Left kidney (tissue), 2 donors: ENCODE data around the gene COG1. TPM values are rescaled to one million over a fixed set of nuclear protein-coding genes. Genes with fewer than 3 reads are reported as not detected.

Experiments used
- DNase-seq: peaks from one replicate; pipeline ENCODE4 v3.0.0-alpha.2; 2013
- polyA plus RNA-seq: library from polyadenylated mRNA; unstranded; fragments of 120-200 nt; gene quantifications from one replicate; pipeline ENCODE4 v1.2.1, GENCODE V29; 2013; ENCODE audit not compliant: insufficient read length

The COG1 gene
- polyA plus RNA-seq, 1 donor = 61.4 TPM

DNA sequence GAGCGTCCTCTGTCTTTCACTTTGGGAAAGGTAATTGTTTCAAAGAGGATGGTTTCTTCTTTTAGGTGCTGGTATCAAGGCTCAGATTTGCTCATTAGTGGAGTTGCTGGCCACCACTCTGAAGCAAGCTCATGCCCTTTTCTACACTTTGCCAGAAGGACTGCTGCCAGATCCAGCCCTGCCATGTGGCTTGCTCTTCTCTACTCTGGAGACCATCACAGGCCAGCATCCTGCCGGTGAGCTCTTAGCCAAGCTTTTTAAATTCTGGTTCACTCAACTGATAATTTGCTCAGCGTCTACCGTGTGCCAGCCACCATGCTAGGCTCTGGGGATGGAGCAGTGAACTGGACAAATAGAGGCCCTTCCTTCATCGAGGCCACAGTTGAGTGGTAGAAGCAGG, 4.3 kb downstream of the COG1 start:
- no peak for DNase-seq

DNA sequence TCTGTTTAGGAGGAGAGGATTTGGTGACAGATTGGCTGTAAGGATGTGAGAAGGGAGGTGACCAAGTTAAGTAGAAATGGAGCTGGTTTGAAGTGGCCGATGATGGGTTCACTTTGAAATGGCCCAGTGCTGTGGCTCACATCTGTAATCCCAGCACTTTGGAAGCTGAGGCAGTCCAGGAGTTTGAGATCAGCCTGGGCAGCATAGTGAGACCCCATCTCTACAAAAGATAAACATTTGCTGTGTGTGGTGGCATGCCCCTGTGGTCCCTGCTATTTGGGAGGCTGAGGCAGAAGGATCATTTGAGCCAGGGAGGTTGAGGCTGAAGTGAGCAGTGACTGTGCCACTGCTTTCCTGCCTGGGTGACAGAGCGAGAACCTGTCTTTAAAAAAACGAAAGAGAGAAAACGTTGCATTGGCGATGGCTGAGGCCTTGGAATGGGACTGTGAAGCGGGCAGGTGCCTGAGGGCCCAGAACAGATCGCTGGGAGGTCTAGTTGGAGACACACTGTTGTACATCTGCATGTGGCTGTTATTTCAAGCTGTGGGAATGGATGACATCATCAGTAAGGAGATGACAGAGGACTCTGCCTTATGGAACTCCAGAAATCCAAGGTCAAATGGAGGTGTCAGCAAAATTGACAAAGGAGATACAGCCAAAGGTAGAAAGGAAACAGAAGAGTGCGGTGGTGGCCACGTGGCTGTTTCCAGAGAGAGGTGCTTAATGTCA, 5.5 kb downstream of the COG1 start:
- no peak for DNase-seq

DNA sequence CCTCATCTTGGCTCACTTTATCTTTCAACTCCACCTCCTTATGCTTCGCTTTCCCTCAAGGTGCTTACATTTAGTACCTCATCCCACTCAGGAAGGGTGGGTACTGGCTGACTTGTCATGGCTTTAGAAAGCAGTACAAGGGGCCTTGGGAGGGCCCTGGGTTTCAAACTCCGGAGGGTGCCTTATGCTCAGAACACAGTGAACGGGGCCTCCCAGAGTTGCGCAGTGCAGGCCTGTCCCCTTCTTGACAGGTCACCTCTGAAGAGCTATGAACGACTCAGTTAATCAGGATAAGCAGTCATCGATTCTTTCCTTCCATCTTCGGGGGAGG, 6.0 kb downstream of the COG1 start:
- no peak for DNase-seq

DNA sequence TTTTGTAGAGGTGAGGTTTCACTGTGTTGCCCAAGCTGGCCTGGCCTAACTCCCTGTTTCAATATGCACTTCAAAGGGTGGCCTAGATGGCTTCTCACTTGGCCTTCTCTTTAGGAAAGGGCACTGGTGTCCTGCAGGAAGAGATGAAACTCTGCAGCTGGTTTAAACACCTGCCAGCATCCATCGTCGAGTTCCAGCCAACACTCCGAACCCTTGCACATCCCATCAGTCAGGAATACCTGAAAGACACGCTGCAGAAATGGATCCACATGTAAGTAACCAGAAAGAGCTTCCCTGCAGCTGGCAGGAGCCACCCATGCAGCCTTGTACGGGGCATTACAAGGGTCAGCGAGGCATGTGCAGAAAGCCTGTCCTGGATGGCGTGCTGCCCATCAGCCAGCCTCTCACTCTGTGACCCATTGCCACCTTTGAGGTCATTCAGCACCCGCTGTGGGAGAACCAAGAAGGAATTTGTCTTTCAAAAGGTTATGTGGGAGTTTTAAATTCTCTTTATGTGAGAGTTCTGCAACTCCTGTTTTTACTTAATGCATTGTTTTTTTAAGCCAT, 7.0 kb downstream of the COG1 start:
- DNase-seq = no peak

DNA sequence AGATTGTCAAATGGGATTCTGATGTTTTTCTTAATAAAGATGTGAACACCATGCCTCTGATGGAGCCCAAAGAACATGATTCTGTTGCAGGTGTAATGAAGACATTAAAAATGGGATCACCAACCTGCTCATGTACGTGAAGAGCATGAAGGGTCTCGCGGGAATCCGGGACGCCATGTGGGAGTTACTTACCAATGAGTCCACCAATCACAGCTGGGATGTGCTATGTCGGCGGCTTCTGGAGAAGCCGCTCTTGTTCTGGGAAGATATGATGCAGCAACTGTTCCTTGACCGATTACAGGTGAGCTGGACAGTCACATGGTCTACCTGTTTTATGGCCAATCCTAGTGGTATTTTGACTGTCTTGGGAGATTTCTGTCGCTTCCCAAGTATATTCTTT, 7.6 kb downstream of the COG1 start:
- no peak for DNase-seq

DNA sequence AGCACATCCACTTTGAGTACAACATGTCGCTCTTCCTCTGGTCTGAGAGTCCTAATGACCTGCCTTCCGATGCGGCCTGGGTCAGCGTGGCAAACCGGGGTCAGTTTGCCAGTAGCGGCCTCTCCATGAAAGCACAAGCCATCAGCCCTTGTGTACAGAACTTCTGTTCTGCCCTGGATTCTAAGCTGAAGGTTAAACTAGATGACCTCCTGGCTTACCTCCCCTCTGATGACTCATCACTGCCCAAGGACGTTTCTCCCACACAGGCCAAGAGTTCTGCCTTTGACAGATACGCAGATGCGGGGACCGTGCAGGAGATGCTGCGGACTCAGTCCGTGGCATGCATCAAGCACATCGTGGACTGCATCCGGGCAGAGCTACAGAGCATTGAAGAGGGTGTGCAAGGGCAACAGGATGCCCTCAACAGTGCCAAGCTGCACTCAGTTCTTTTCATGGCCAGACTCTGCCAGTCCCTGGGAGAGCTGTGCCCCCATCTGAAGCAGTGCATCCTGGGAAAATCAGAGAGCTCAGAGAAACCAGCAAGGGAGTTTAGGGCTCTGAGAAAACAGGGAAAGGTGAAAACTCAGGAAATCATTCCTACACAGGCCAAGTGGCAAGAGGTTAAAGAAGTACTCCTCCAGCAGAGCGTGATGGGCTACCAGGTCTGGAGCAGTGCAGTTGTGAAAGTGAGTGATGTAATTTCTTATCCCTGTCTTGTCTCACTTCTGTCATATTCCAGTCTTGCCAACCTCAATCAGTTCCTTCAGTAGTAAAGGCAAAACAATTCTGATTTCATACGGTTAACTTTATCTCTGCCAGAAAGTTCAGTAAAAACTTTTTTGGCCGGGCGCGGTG, 8.6 kb downstream of the COG1 start:
- DNase-seq = no peak

DNA sequence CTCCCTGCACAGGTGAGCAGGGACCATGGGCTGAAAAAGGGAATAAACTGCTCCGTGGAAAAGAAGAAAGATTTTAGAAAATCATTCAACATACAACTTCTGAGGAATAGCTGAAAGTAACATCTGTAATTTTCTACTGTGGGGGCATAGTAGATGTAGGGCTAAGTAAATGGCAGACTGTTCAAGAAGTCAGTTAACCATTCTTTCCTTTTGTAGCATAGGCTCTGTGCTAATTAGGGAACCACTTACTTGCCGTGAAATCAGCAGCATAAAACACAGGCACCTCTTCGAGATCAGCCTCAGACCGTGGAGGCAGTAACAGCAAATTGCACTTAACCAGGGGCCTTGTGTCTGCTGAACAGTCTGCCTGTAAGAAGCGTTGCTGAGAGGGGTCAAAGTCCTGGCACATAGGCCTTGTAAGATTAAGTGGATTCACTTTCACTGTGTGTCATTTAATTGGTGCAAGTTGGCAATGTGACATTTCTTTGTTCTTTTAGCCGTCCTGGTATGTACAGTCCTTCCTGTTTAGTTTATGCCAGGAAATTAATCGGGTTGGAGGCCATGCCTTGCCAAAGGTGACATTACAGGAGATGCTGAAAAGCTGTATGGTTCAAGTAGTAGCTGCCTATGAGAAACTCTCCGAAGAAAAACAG, 10.4 kb downstream of the COG1 start:
- no peak for DNase-seq

DNA sequence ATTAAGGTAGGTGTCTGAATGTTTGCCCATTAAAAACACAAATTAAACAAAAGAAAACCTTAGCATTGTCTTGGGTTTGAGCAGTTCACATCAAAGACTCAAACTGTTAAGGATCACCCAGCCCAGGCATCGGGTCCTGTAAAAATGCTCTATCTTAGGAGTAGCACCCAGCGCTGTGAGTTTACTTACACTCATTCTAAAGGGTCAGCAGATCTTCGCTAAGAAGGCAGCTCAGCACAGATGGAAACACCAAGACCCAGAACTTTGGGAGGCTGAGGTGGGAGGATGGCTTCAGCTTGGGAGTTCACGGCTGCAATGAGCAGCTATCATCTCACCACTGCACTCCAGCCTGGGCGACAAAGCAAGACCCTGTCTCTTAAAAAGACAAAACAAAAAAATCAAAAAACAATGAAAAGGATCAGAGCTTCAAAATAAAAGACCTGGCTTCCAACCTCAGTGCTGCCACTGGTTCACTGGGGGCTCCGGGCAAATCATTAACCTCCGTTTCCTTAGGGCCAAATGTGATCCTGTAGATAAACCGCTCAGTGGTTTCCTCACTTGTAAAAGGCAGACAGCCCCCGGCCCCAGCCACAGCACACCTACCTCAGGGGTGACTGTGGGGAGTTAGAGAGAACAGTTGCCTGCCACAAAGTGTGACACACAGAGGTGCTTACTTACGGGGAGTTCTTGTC, 11.1 kb downstream of the COG1 start:
- no peak for DNase-seq

DNA sequence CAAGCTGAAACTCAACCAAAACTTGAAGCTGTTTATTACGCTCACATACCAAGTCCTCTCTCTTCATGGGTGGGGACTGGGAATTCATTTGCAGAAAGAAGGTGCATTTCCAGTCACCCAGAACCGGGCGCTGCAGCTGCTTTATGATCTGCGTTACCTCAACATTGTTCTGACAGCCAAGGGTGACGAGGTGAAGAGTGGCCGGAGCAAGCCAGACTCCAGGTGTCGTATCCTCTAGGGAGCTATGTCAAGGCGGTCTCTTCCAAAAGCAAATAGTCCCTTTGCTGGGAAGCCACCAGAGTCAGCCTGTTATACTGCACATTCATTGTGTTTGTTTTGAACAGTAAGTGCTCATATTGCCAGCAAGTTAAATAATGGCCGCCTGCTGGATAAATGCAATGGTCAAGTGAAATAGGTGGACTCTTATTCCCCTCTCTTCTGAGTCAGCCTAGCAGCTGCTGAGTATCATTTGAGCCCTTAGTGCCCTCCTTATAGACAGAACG, 12.7 kb downstream of the COG1 start:
- DNase-seq = no peak

DNA sequence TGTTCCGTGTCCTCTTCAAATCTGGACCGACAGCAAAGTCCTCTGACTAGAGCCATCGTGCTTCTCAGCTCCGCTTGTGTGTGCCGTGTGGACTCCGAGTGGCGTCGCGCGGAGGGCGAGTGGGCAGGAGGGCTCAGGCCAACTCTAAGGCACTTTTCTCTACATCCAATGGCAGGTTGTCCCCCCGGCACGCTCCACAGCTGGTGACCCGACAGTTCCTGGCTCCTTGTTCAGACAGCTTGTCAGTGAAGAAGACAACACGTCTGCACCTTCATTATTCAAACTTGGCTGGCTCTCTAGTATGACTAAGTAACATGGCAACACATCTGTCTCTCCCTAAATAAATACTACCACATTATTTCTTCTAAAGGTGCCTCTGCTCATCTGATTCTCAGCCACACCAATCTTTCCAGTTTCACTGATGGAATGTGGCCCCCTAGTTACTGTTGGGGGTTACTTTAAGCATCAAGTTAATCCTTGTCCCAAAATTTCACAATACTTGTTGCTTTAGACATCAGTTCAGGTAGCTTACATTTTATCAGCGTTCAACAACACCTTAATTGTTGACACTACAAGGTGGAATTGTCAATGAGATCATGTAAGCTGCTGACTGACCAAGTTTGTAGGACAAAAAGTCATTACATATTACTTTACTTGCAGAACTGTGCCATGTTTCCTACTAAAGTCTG, 15.4 kb downstream of the COG1 start:
- no peak for DNase-seq

DNA sequence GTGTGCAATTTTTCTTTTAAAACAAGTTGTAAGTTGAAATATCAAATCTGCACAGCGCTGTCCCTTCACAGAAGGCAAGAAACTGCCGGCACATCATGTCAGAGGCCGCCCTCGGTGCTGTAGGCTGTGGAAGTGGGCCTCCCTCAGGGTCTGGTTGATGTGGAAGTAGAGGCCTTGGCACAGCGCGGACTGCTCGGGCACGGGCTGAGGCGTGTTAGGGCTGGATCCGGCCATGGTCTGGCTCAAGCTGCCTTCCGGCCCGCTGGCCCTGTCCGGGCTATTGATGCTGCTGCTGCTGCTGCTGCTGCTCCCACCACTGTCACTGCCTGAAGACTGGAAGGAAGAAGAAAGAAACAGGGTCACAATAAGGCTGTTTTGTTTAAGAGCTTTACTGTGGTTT, 16.6 kb downstream of the COG1 start:
- DNase-seq = no peak

DNA sequence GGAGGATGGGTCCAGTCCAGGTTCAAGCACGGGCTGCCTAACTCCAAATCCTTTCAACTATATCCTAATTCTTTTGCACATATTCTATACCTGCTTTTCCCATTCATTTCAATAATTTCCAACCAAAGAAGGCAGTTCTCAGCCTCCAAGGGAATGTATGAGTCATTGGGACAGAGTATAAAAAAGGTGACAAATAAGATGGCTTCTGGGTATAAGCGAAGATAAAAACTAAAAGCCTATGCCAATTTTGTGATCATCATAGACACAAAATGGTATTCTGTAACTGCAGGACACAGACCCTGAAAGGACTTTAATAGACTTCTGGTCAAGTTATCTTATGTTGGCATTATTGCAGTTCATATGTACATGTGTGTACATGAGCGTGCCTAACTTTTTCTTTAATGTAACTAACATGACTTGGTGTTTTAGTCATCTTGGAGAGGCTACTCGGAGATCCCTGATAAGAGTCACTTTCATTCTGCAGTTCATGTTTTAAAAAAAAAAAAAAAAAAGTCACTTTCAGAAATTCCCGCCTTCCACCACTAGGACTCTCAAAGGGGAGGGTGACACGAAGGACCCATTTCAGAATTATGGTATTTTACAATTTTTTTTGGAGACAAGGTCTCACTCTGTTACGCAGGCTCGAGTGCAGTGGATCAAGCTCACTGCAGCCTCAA, 17.3 kb downstream of the COG1 start:
- DNase-seq = no peak

DNA sequence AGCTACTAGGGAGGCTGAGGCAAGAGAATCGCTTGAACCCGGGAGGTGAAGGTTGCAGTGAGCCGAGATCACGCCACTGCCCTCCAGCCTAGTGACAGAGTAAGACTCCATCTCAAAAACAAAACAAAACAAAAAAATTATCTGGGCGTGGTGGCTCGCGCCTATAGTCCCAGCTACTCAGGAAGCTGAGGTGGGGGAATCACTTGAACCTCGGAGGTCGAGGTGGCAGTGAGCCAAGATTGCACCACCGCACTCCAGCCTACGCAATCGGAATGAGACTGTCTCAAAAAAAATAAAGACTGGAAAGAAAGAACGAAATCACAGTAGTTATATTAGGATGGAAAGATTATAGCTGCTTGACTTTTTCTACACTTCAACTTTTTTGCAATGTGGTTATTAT, 18.9 kb downstream of the COG1 start:
- no peak for DNase-seq

DNA sequence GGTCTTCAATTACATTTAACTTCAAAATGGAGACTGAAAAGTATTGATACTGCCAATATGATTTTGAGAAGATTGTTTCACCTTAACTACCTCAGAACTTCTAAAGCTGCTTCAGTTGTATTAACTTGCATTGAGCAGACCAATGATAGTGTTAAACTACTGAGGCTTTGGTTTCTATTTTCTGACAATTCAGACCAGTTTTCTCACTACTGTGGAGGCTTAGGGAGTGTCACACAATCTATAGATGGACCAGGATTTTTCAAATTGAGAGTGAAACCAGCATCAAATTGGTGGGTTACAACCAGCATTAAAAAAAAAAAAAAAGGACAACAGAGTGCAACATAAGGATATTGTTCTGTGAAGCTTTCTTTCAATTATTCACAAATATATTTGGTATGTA, 21.2 kb downstream of the COG1 start:
- no peak for DNase-seq

DNA sequence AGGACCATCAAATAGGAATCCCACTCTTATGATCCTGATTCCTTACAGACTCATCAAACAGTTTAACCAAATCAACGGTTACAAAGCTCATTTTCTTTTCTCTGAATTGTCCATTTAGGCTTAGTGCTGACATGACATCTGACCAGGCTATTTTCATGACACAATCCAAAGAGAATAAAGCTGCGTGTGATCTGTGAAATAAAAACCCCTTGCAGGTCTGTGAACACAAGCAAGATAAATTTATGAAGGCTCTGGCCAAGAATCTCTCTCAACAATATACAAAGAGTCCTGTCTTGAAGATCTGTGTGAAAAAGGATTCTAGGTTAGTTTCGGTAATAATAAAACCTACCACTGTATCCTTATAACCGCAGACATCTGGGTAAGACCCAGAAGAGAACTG, 22.0 kb downstream of the COG1 start:
- no peak for DNase-seq

DNA sequence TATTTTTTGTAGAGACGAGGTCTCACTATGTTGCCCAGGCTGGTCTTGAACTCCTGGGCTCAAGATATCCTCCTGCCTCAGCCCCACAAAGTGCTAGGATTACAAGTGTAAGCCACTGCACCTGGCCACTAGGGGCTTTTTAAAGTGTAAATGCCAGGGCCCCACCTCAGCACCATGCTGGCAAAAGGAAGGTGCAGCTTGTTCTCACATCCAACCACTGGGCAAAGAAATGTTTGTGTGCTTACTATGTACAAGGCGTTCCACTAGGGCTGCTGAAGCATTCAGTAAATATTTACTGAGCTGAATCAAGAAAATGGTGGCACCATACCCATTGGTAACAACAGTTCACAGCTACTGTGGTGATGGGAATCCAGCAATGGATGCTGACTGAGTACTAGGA, 22.6 kb downstream of the COG1 start:
- no peak for DNase-seq

DNA sequence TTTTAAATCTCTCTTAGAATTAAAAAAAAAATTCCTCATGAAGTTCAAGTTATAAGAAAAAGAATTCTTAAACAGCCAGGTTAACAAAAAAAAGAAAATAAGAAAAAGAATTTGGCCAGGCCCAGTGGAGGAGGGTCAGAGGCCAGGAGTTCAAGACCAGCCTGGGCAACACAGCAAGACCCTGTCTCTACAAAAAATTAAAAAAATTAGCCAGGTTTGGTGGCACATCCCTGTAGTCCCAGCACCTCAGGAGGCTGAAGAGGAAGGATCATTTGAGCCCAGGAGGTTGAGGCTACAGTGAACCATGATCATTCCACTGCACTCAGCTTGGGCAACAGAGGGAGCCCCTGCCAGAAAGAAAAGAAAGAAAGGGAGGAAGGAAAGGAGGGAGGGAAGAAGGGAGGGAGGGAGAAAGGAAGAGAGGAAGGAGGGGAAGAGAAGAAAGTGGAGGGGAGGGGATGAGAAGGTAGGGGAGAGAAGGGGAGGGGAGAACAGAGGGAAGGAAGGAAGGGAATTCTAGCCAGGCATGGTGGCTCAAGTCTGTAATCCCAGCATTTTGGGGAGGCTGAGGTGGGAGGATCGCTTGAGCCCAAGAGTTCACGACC, 30.9 kb downstream of the COG1 start:
- no peak for DNase-seq

DNA sequence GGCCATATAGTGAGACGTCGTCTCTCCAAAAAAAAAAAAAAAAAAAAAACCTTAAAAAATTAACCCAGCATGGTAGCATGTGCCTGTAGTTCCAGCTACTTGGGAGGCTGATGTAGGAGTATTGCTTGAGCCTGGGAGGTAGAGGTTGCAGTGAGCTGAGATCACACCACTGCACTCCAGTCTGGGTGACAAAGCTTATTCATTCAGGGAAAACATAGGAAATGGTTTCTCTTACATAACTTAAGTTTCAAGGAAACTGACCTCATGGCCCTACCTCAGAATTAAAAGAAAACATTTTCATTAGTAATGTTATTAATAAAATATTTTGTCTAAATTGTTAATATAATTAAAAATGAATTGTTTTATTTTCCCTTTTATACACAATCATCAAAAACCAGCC, 31.4 kb downstream of the COG1 start:
- no peak for DNase-seq

DNA sequence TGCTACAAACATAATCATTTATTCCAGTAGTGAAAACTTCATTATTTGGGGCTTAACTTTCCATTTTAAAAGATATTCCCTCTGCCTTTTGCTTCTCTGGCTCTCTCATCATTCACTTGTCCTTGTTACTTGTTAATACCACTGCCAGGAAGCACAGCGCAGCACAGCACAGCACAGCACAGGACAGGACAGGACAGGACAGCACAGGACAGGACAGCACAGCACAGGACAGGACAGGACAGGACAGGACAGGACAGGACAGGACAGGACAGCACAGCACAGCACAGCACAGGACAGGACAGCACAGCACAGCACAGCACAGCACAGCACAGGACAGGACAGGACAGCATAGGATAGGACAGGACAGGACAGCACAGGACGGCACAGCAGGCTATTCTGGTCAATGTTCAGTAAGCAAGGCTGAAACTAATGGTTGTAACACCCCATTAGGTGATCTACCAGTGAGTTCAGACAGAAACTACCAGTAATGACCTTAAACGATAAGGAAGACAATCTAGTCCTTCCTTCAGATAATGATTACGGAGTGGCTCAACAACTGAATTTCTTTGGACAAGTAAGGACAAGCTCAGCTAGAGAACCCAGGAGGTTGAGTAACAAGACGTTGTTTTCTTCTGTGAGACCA, 31.9 kb downstream of the COG1 start:
- no peak for DNase-seq

DNA sequence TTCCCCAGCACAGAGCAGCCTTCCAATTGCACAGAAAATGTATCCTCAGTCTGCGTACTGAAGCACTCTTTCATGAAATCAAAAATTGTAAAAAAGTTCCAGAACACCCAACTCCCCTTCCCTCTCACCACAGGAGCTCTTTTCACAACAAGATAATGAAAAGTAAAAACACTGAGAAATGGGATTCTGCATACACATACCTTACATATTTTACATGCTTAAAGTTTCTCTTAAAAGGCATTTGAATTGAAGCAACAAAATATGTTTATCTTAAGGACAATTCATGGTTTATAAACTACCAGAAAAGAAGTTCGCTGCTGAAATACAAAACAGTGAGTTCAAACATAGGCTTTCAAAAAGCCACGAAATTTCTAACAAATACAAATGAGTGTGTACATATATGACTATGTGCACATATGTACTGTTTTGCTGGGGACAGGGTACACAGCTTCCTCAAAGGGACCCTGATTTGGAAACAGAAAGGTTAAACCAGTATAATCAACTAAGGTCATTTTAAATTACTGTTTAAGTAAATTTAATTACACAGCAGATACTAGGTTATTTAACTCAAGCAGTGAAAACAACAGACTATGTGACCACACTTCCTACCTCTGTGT, 33.8 kb downstream of the COG1 start:
- no peak for DNase-seq
